ENCODE data around the gene CREBZF.

GRCh38 chr11:85704967-85705366, 40.0 kb upstream of the CREBZF start:
- TF ChIP-seq CTCF (IDR thresholded peaks at IDR 0.05; ENCODE audit: low read length) (no peak), EZH2 (IDR thresholded peaks at IDR 0.05; ENCODE audit: borderline replicate concordance, low read length) (no peak)
